Measurements from ENCODE around the gene ACTR6. TPM values are rescaled to one million over a fixed set of nuclear protein-coding genes. Genes with fewer than 3 reads are reported as not detected.

The ACTR6 gene
- total RNA-seq, 4 donors from 2014 or later = 4.2 to 21.5 (median 12.2) TPM

Small RNA genes lying within 50 kb of the gene (small RNA-seq; reads per million reads assigned to genes)
- gene MIR1827 (0 reads per million in 2 donors), gene RF00019 (0 reads per million in 2 donors), gene RN7SL176P (0 reads per million in 2 donors)

Other genes starting within 250 kb of the ACTR6 start
- gene ANKS1B, start 215.9 kb upstream of the ACTR6 start, total RNA-seq = 10 to 100 TPM in 1 of 4 donors, 1 to 10 TPM in 2, under 1 TPM in 1; 0.88 to 10.7 (median 4.4) TPM
- 10 to 100 TPM; 20.6 to 56.9 (median 27.9) TPM for gene BLTP3B, start 57.9 kb upstream of the ACTR6 start, total RNA-seq
- gene DEPDC4, start 66.3 kb downstream of the ACTR6 start, total RNA-seq = 1 to 10 TPM in 2 of 4 donors, not detected in 2; 1.4 to 2.0 TPM
- 10 to 100 TPM; 47.5 to 73.4 (median 52.6) TPM for gene SCYL2, start 66.4 kb downstream of the ACTR6 start, total RNA-seq
- 100 to 1,000 TPM in 1 of 4 donors, 10 to 100 TPM in 2, not detected in 1; 61.9 to 212 (median 83.1) TPM for gene SLC17A8, start 156.3 kb downstream of the ACTR6 start, total RNA-seq

Data from Peyer's patch (tissue), 4 donors.